GM18508 (cell line): ENCODE data around the gene VAMP2.

Experiments used
- ATAC-seq: cut with Tn5 transposase; IDR thresholded peaks from one replicate; pipeline ENCODE4 v1.9.1; 2021; ENCODE audit warnings: moderate number of reproducible peaks; ENCODE audit not compliant: insufficient read depth, unreplicated experiment

VAMP2 gene

GRCh38 chr17:8125154-8125946 is 37.4 kb downstream of the VAMP2 start:
- no peak for ATAC-seq

GRCh38 chr17:8124350-8125153 is 38.2 kb downstream of the VAMP2 start:
- no peak for ATAC-seq

- no peak for ATAC-seq
These were observed 38.9 kb downstream of the VAMP2 start, which contains the start of gene HES7 for GRCh38 chr17:8123695-8124349. HES7 (minus strand) TSS chr17:8124106; CDS start chr17:8124084, 22 bp downstream.

GRCh38 chr17:8122924-8123694 is 39.6 kb downstream of the VAMP2 start:
- no peak for ATAC-seq

- ATAC-seq = no peak
These were observed 40.3 kb downstream of the VAMP2 start for GRCh38 chr17:8122422-8122923.

- ATAC-seq = no peak
These were observed 40.9 kb downstream of the VAMP2 start for GRCh38 chr17:8121681-8122421.

GRCh38 chr17:8121407-8121680 is 41.4 kb downstream of the VAMP2 start:
- ATAC-seq = no peak

- no peak for ATAC-seq
These were observed 42.0 kb downstream of the VAMP2 start for GRCh38 chr17:8120520-8121406.

GRCh38 chr17:8119581-8120519 is 42.9 kb downstream of the VAMP2 start:
- ATAC-seq = no peak

GRCh38 chr17:8118769-8119580 is 43.8 kb downstream of the VAMP2 start:
- no peak for ATAC-seq

- ATAC-seq = no peak
These were observed 44.6 kb downstream of the VAMP2 start, which contains the start of gene ALOXE3 for GRCh38 chr17:8117980-8118768. ALOXE3 (minus strand) TSS chr17:8118514; CDS start chr17:8117990, 524 bp downstream.

- ATAC-seq = no peak
These were observed 45.3 kb downstream of the VAMP2 start for GRCh38 chr17:8117367-8117979.

GRCh38 chr17:8116776-8117175 is 46.0 kb downstream of the VAMP2 start:
- no peak for ATAC-seq

GRCh38 chr17:8110907-8111306 is 51.8 kb downstream of the VAMP2 start:
- ATAC-seq = no peak

- ATAC-seq = no peak
These were observed 52.3 kb downstream of the VAMP2 start for GRCh38 chr17:8110456-8110804.
